Measurements from ENCODE around the gene CACNB3.
"Not testable (repeated sequence)": the region's sequence is repeated elsewhere in the genome, so short reads cannot be mapped to it uniquely, and the experiment has no call there.

CACNB3 gene

GRCh38 chr12:48857278-48857994 lies 39.1 kb downstream of the CACNB3 start:
- DNase-seq: no peak

- DNase-seq: no peak
Measured at GRCh38 chr12:48858043-48858442, 39.7 kb downstream of the CACNB3 start.

GRCh38 chr12:48859607-48860006 lies 41.3 kb downstream of the CACNB3 start:
- no peak for DNase-seq

GRCh38 chr12:48860236-48860635 lies 41.9 kb downstream of the CACNB3 start:
- DNase-seq: not testable (repeated sequence)

- no peak for DNase-seq
Measured at GRCh38 chr12:48861111-48861510, 42.8 kb downstream of the CACNB3 start.

- DNase-seq: no peak
Measured at GRCh38 chr12:48862760-48863159, 44.5 kb downstream of the CACNB3 start.

GRCh38 chr12:48863291-48863690 lies 45.0 kb downstream of the CACNB3 start:
- DNase-seq: no peak

GRCh38 chr12:48865281-48866051 lies 47.2 kb downstream of the CACNB3 start, which contains the start of gene RND1:
Gene RND1, minus strand, starts transcription at chr12:48865870. Its CDS starts 103 bp downstream, at chr12:48865767.
- peak; percentile 94 for DNase-seq

GRCh38 chr12:48866052-48866711 lies 47.9 kb downstream of the CACNB3 start:
- no peak for DNase-seq

- no peak for DNase-seq
Measured at GRCh38 chr12:48868451-48868850, 50.2 kb downstream of the CACNB3 start.

GRCh38 chr12:48869191-48869590 lies 50.9 kb downstream of the CACNB3 start:
- no peak for DNase-seq

- no peak for DNase-seq
Measured at GRCh38 chr12:48873096-48873495, 54.8 kb downstream of the CACNB3 start.

- not testable (repeated sequence) for DNase-seq
Measured at GRCh38 chr12:48873534-48873933, 55.2 kb downstream of the CACNB3 start.

- DNase-seq: no peak
Measured at GRCh38 chr12:48875944-48876515, 57.7 kb downstream of the CACNB3 start.

All from CD4-positive, alpha-beta T cell treated with Interleukin-4 for 4 hours (primary cell).